Muscle layer of colon (tissue), 2 donors: ENCODE results near the gene ADGRG3.

ENCODE experiments used
- H3K27ac ChIP-seq: one replicate; pipeline ENCODE4 v1.7.0; 2013; ENCODE audit warnings: low read depth, mild to moderate bottlenecking, low read length, moderate library complexity
- H3K27me3 ChIP-seq, 2 donors: one replicate each; pipeline ENCODE4 v1.7.0; 2013; ENCODE audit warnings: low read length in 2 of 2, mild to moderate bottlenecking in 2 of 2; ENCODE audit not compliant: insufficient read depth in 2 of 2, control insufficient read depth in 1 of 2
- H3K36me3 ChIP-seq: one replicate; pipeline ENCODE4 v1.7.0; 2013; ENCODE audit warnings: mild to moderate bottlenecking, low read length; ENCODE audit not compliant: insufficient read depth
- H3K4me1 ChIP-seq: one replicate; pipeline ENCODE4 v1.7.0; 2013; ENCODE audit warnings: mild to moderate bottlenecking, low read length; ENCODE audit not compliant: insufficient read depth
- H3K4me3 ChIP-seq, 2 donors: one replicate each; pipeline ENCODE4 v1.7.0; 2013; ENCODE audit warnings: low read length in 2 of 2, low read depth in 1 of 2, mild to moderate bottlenecking in 1 of 2, moderate library complexity in 1 of 2
- H3K9ac ChIP-seq: one replicate; pipeline ENCODE4 v1.7.0; 2013; ENCODE audit warnings: low read length
- H3K9me3 ChIP-seq: one replicate; pipeline ENCODE4 v1.7.0; 2013; ENCODE audit warnings: mild to moderate bottlenecking, low read length
- donor health status: abdominal sarcoma.
- donor health status: Adenocarcinoma of cecum.

Gene ADGRG3

GRCh38 chr16:57681950-57682728 is 14.0 kb downstream of the ADGRG3 start:
- Histone ChIP-seq H3K27ac (no peak overlapping the region), H3K27me3 (no peaks in the 10 kb centered on the region), H3K9me3 (no peaks in the 10 kb centered on the region), H3K4me3 (no peak overlapping the region), H3K9ac (no peak overlapping the region), H3K36me3 (no peaks in the 10 kb centered on the region), H3K4me1 (no peaks in the 10 kb centered on the region)

- H3K9ac ChIP-seq = no peak overlapping the region
- no peak overlapping the region for H3K4me3 ChIP-seq
- H3K27ac ChIP-seq = no peak overlapping the region
- no peaks in the 10 kb centered on the region for H3K27me3 ChIP-seq
- no peaks in the 10 kb centered on the region for H3K9me3 ChIP-seq
- H3K4me1 ChIP-seq = no peaks in the 10 kb centered on the region
- H3K36me3 ChIP-seq = no peaks in the 10 kb centered on the region
These were observed 14.9 kb downstream of the ADGRG3 start for GRCh38 chr16:57682809-57683635.

DNA sequence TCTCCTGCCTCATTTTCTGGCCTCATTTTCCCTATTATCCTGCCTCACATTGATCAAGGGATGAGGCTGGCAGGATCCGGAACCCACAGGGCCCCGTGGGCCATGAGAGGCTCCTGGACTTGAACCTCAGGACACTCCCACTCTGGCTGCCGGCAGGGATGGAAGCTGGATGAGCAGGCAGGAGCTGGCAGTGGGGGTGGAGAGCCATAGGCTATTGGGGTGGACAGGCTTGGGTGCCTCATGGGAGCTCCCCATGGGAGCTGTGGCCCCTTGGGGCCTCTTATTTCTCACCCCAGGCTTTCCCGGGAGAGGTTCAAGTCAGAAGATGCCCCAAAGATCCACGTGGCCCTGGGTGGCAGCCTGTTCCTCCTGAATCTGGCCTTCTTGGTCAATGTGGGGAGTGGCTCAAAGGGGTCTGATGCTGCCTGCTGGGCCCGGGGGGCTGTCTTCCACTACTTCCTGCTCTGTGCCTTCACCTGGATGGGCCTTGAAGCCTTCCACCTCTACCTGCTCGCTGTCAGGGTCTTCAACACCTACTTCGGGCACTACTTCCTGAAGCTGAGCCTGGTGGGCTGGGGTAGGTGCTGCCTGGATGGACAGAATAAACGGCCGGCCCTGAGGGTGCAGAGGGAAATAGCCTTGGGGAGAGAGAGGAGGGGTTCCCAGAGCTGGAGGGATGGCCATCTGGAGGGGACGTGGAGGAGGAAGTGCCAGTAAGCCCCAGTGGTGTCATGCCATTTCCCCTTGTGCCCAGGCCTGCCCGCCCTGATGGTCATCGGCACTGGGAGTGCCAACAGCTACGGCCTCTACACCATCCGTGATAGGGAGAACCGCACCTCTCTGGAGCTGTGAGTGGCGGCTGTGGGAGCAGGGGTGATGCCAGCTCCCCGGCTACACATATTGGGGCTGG is 15.8 kb downstream of the ADGRG3 start:
- H3K27ac ChIP-seq = no peak overlapping the region
- no peaks in the 10 kb centered on the region for H3K4me1 ChIP-seq
- no peaks in the 10 kb centered on the region for H3K27me3 ChIP-seq

DNA sequence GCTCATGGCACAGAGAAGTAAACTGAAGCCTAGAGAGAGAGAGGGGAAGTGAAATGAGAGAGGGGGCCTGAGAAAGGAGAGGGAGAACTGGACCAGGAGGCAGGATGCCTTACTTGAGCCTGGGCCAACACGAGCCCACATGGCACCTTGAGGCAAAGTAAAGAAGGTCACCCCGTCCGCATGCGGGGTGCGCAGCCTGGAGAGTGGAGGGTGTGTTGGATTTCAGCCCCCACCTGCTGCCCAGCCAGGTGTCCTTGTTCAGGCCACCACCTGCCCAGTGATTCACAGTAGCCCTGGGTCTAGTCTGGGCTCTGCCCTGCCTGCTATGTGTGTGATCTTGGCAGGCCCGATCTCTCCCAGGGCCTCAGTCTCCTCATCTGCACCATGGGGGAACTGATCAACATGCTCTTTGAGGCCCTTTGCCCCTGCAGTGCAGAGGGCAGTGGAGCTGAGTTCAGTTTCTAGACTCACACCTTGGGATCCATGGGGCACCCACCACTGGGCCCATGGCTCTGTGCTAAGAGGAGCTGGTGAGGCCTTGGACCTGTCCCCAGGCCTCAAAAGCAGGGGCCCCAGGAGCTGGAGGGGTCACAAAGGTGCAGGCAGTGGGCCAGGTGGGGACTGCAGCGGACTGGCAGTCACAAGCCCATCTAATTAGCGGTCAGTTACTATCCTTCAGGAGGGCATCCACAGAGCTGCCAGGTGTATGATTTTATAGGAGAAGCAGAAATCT is 16.7 kb downstream of the ADGRG3 start:
- H3K27ac ChIP-seq = no peak overlapping the region
- no peak overlapping the region for H3K9ac ChIP-seq
- no peaks in the 10 kb centered on the region for H3K9me3 ChIP-seq
- no peak overlapping the region for H3K4me3 ChIP-seq
- no peaks in the 10 kb centered on the region for H3K27me3 ChIP-seq
- H3K36me3 ChIP-seq = no peaks in the 10 kb centered on the region
- H3K4me1 ChIP-seq = no peaks in the 10 kb centered on the region

More for the DNA sequence above, 15.8 kb downstream of the ADGRG3 start:
- Histone ChIP-seq H3K9me3 (no peaks in the 10 kb centered on the region), H3K9ac (no peak overlapping the region), H3K36me3 (no peaks in the 10 kb centered on the region), H3K4me3 (no peak overlapping the region)

DNA sequence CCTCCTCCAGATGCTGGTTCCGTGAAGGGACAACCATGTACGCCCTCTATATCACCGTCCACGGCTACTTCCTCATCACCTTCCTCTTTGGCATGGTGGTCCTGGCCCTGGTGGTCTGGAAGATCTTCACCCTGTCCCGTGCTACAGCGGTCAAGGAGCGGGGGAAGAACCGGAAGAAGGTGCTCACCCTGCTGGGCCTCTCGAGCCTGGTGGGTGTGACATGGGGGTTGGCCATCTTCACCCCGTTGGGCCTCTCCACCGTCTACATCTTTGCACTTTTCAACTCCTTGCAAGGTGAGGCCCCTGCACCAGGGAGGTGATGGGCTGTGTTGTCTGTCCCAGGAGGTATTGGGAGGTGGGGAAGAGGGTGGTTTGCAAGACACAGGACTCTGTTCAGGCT is 17.5 kb downstream of the ADGRG3 start:
- Histone ChIP-seq H3K9ac (no peak overlapping the region), H3K36me3 (no peaks in the 10 kb centered on the region), H3K4me1 (no peaks in the 10 kb centered on the region), H3K27me3 (no peaks in the 10 kb centered on the region), H3K9me3 (no peaks in the 10 kb centered on the region), H3K4me3 (no peak overlapping the region), H3K27ac (no peak overlapping the region)

DNA sequence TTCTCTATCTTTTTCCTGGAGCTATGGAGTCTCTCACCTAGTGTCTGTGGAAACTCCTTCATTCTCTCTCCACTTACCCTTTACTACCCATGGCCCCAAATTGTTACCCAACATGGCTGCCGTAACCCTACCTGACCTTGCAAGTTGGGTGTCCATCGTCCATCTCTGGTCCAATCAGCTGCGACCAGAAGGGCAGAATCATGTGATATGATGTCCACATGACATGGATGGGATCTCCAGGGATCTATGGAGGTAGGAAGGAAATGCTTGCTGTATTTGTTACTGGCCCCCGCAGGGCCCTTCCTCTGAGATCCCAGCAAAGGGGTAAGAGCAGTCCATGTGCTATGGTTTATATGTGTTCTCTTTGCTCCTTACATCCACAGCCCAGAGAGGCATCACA is 18.5 kb downstream of the ADGRG3 start:
- Histone ChIP-seq H3K9me3 (no peaks in the 10 kb centered on the region), H3K27me3 (no peaks in the 10 kb centered on the region), H3K4me3 (no peak overlapping the region), H3K27ac (no peak overlapping the region), H3K4me1 (no peaks in the 10 kb centered on the region), H3K36me3 (no peaks in the 10 kb centered on the region), H3K9ac (no peak overlapping the region)

DNA sequence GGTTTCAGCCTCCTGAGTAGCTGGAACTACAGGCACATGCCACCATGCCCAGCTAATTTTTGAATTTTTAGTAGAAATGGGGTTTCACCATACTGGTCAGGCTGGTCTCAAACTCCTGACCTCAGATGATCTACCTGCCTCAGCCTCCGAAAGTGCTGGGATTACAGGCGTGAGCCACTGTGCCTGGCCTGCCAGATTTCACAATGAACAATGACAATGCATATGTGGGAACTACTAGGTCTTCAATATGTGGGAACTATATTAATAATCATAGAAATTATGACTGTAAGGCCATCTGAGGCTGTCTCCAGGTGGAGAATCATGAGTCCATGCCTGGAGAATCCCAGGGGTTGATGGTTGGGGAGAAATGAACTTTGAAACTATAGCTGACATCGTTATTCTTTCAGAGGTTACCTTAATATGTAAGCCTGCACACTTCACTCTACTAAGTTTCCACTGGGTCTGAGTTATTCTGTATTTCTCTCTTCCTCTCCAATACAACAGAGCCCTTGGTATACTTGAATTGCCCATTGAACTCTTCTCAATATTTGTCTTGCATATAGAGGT is 19.3 kb downstream of the ADGRG3 start:
- Histone ChIP-seq H3K4me3 (no peak overlapping the region), H3K4me1 (no peaks in the 10 kb centered on the region), H3K9me3 (no peaks in the 10 kb centered on the region), H3K27ac (no peak overlapping the region), H3K36me3 (no peaks in the 10 kb centered on the region), H3K9ac (no peak overlapping the region), H3K27me3 (no peaks in the 10 kb centered on the region)

- H3K36me3 ChIP-seq = no peaks in the 10 kb centered on the region
- H3K4me1 ChIP-seq = no peaks in the 10 kb centered on the region
- H3K4me3 ChIP-seq = no peak overlapping the region
- no peaks in the 10 kb centered on the region for H3K9me3 ChIP-seq
- H3K27me3 ChIP-seq = no peaks in the 10 kb centered on the region
- no peak overlapping the region for H3K27ac ChIP-seq
- H3K9ac ChIP-seq = no peak overlapping the region
These were observed 20.4 kb downstream of the ADGRG3 start for GRCh38 chr16:57688487-57688986.

DNA sequence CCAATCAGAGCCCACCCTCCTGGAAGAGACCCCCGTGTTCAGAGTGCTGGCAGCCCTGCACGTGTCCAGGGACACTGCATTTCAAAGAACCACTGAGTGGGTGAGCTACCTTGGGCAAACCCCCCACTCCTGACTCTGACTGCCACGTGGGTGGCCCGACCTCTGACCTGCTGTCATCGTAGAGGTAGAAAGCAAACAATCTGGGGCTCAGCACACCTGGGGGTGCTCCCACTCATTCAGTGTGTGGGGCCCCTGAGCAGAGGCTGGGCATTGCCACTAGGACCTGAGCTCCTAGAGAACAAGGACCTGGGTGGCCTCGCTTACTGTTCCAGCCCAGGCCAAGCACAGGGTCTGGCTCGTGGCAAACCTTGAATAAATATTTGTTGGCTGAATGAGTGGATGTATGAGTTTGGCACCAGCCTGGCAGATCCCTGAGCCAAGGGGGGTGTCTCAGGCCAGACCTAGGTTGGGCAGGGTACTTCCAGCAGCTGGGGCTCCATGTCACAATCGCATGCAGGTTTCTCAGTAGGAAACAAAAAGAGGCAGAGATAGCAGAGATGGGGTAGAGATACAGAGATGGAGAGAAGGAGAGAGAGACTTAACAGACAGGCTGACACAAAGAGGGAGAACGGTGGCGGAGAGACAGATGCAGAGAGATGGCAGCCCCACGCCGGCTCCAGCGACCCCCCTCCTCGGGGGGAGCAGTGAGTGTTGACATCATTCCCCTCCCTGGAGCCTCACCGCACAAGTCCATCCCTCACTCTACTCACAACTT is 21.1 kb downstream of the ADGRG3 start:
- Histone ChIP-seq H3K4me3 (no peak overlapping the region), H3K27me3 (no peaks in the 10 kb centered on the region), H3K9ac (no peak overlapping the region), H3K4me1 (no peaks in the 10 kb centered on the region), H3K27ac (no peak overlapping the region), H3K36me3 (no peaks in the 10 kb centered on the region), H3K9me3 (no peaks in the 10 kb centered on the region)
